H1 (cell line): ENCODE results near the gene PCGF6. TPM values are rescaled to one million over a fixed set of nuclear protein-coding genes. Genes with fewer than 3 reads are reported as not detected.
A peak's percentile ranks its signal among the peaks of the same experiment; 100 is the strongest.

ENCODE experiments used
- CTCF ChIA-PET: fragments of 300-600 bp; sonication (Branson Sonifier 250); formaldehyde crosslinking; loops from one replicate; lab custom pipeline; 2021; ENCODE audit not compliant: partially characterized antibody; lab: Charles Lee
- POLR2A ChIA-PET: fragments of 300-600 bp; sonication (Branson Sonifier 250); formaldehyde crosslinking; loops from one replicate; lab custom pipeline; 2021; ENCODE audit warnings: inconsistent platforms; ENCODE audit not compliant: partially characterized antibody; lab: Charles Lee
- DNase-seq, 2 experiments: peaks; one replicate each; pipeline versions ENCODE4 v3.0.0 to v3.0.0-alpha.2; 2010 to 2022; ENCODE audit warnings: low spot score in 2 of 2, low read depth in 1 of 2, mixed read lengths in 1 of 2
- FAIRE-seq: peaks from 2 replicates; lab custom pipeline; 2011; peaks lifted over from hg19 to GRCh38; lab: Jason Lieb, UNC
- H2AFZ ChIP-seq: 2 replicates; pipeline ENCODE4 v1.8.1; 2012; ENCODE audit warnings: low read length, inconsistent platforms
- H2AK5ac ChIP-seq: 2 replicates; pipeline ENCODE4 v1.6.1; 2013; ENCODE audit warnings: low read depth, low read length
- H2BK120ac ChIP-seq: replicated peaks from 2 replicates; pipeline ENCODE3; 2013; ENCODE audit warnings: low read depth, low read length, inconsistent platforms
- H2BK12ac ChIP-seq: 2 replicates; pipeline ENCODE4 v1.6.1; 2013; ENCODE audit warnings: low read depth, low read length
- H2BK15ac ChIP-seq: 2 replicates; pipeline ENCODE4 v1.6.1; 2013; ENCODE audit warnings: low read length
- H2BK20ac ChIP-seq: 2 replicates; pipeline ENCODE4 v1.6.1; 2013; ENCODE audit warnings: low read length
- H2BK5ac ChIP-seq: 2 replicates; pipeline ENCODE4 v1.6.1; 2013; ENCODE audit warnings: low read depth, low read length
- H3K14ac ChIP-seq: 2 replicates; pipeline ENCODE4 v1.6.1; 2013; ENCODE audit warnings: inconsistent platforms; ENCODE audit not compliant: insufficient read length
- H3K18ac ChIP-seq: 2 replicates; pipeline ENCODE4 v1.6.1; 2013; ENCODE audit warnings: low read length; ENCODE audit errors: extremely low read depth
- H3K23ac ChIP-seq: 2 replicates; pipeline ENCODE4 v1.6.1; 2013; ENCODE audit warnings: inconsistent platforms; ENCODE audit not compliant: insufficient read length
- H3K23me2 ChIP-seq: 2 replicates; pipeline ENCODE4 v1.6.1; 2013; ENCODE audit warnings: low read depth, low read length
- H3K27ac ChIP-seq: 2 replicates; pipeline ENCODE4 v1.6.1; 2011; ENCODE audit warnings: low read depth, low read length, inconsistent platforms
- H3K27me3 ChIP-seq, 4 experiments: replicated peaks in 1 of 4; 1 replicate in 1 of 4; 2 replicates in 3 of 4; pipeline versions ENCODE4 v1.6.1 to v1.8.1; 2011 to 2013; ENCODE audit warnings: low read length in 3 of 4, mild to moderate bottlenecking in 3 of 4, inconsistent platforms in 2 of 4, mixed read lengths in 2 of 4, moderate library complexity in 1 of 4; ENCODE audit not compliant: control insufficient read depth in 3 of 4, insufficient read depth in 3 of 4; ENCODE audit errors: extremely low read depth in 1 of 4
- H3K36me3 ChIP-seq, 4 experiments: 2 replicates each; pipeline versions ENCODE4 v1.6.1 to v1.8.1; 2011 to 2013; ENCODE audit warnings: mild to moderate bottlenecking in 4 of 4, low read length in 3 of 4, moderate library complexity in 2 of 4, control low read depth in 1 of 4, inconsistent platforms in 1 of 4; ENCODE audit not compliant: insufficient read depth in 4 of 4, control insufficient read depth in 2 of 4
- H3K4ac ChIP-seq: replicated peaks from 2 replicates; pipeline ENCODE3; 2013; ENCODE audit warnings: low read length, low read depth, mixed read lengths, inconsistent platforms; ENCODE audit not compliant: insufficient read length
- H3K4me1 ChIP-seq, 4 experiments: replicated peaks in 1 of 4; 1 replicate in 1 of 4; 2 replicates in 3 of 4; pipeline versions ENCODE4 v1.6.1 to v1.8.1; 2011 to 2013; ENCODE audit warnings: low read length in 3 of 4, inconsistent platforms in 2 of 4, mixed read lengths in 1 of 4; ENCODE audit not compliant: insufficient read depth in 4 of 4, control insufficient read depth in 3 of 4
- H3K4me2 ChIP-seq, 2 experiments: 2 replicates each; pipeline versions ENCODE4 v1.6.1 to v1.8.1; 2011 to 2013; ENCODE audit warnings: low read depth in 2 of 2, low read length in 2 of 2, control low read depth in 1 of 2, inconsistent platforms in 1 of 2, mild to moderate bottlenecking in 1 of 2; ENCODE audit not compliant: insufficient read depth in 1 of 2
- H3K4me3 ChIP-seq, 4 experiments: fragments of 200-600, 300-600 bp in 1 of 4; sonication (generic), shearing (Covaris generic), sonication (Bioruptor Twin) in 1 of 4; 2 replicates each; pipeline versions ENCODE4 v1.5.1 to v1.8.1; 2011 to 2016; ENCODE audit warnings: low read length in 4 of 4, low read depth in 3 of 4, control low read depth in 2 of 4, inconsistent platforms in 2 of 4, mild to moderate bottlenecking in 2 of 4, mixed read lengths in 1 of 4, moderate library complexity in 1 of 4; ENCODE audit not compliant: insufficient read depth in 2 of 4; ENCODE audit errors: extremely low read depth in 1 of 4
- H3K56ac ChIP-seq: replicated peaks from 2 replicates; pipeline ENCODE3; 2013; ENCODE audit warnings: low read depth, mild to moderate bottlenecking, mixed read lengths, low read length, inconsistent platforms; ENCODE audit not compliant: insufficient read length
- H3K79me1 ChIP-seq: 2 replicates; pipeline ENCODE4 v1.6.1; 2013; ENCODE audit warnings: low read depth, low read length, control low read depth
- H3K79me2 ChIP-seq, 2 experiments: 2 replicates each; pipeline versions ENCODE4 v1.6.1 to v1.8.1; 2012 to 2013; ENCODE audit warnings: low read length in 2 of 2, mild to moderate bottlenecking in 2 of 2, inconsistent platforms in 1 of 2; ENCODE audit not compliant: insufficient read depth in 2 of 2, control insufficient read depth in 1 of 2
- H3K9ac ChIP-seq, 4 experiments: replicated peaks in 1 of 4; 1 replicate in 1 of 4; 2 replicates in 3 of 4; pipeline versions ENCODE4 v1.6.1 to v1.8.1; 2011 to 2013; ENCODE audit warnings: low read depth in 3 of 4, low read length in 3 of 4, control low read depth in 2 of 4, mild to moderate bottlenecking in 2 of 4, moderate library complexity in 2 of 4, inconsistent platforms in 1 of 4; ENCODE audit errors: extremely low read depth in 1 of 4
- H3K9me3 ChIP-seq, 2 experiments: 2 replicates each; pipeline versions ENCODE4 v1.6.1 to v1.8.1; 2012 to 2013; ENCODE audit warnings: mild to moderate bottlenecking in 2 of 2, moderate library complexity in 2 of 2, control low read depth in 1 of 2, inconsistent platforms in 1 of 2, low read depth in 1 of 2, low read length in 1 of 2, mixed read lengths in 1 of 2; ENCODE audit not compliant: insufficient read depth in 2 of 2
- H4K20me1 ChIP-seq, 2 experiments: replicated peaks in 1 of 2; 2 replicates each; pipeline versions ENCODE3 to v1.8.1; 2011 to 2013; ENCODE audit warnings: inconsistent platforms in 2 of 2, low read length in 2 of 2, mild to moderate bottlenecking in 1 of 2; ENCODE audit not compliant: insufficient read depth in 2 of 2, control insufficient read depth in 1 of 2
- H4K5ac ChIP-seq: 2 replicates; pipeline ENCODE4 v1.6.1; 2013; ENCODE audit warnings: low read length, low read depth, mixed read lengths, inconsistent platforms; ENCODE audit not compliant: insufficient read length
- H4K8ac ChIP-seq: 2 replicates; pipeline ENCODE4 v1.8.0; 2013; ENCODE audit warnings: mild to moderate bottlenecking, moderate library complexity, low read length, inconsistent platforms; ENCODE audit not compliant: insufficient read depth; ENCODE audit errors: extremely low read depth
- H4K91ac ChIP-seq: replicated peaks from 2 replicates; pipeline ENCODE3; 2013; ENCODE audit warnings: low read length, mixed read lengths, inconsistent platforms; ENCODE audit not compliant: insufficient read length
- ASH2L ChIP-seq: fragments of 200-600, 300-600 bp; sonication (generic); IDR thresholded peaks from one replicate; pipeline ENCODE4 v1.7.1; 2017; ENCODE audit warnings: low read length
- BACH1 ChIP-seq: IDR thresholded peaks from 2 replicates; pipeline ENCODE4 v1.6.1; 2012; ENCODE audit warnings: low read length, improper control_type of control experiment
- E2F6 ChIP-seq: IDR thresholded peaks from 2 replicates; pipeline ENCODE4 v1.6.1; 2012; ENCODE audit warnings: inconsistent platforms
- GTF2F1 ChIP-seq: IDR thresholded peaks from 2 replicates; pipeline ENCODE4 v1.6.1; 2012; ENCODE audit warnings: low read depth, low read length, improper control_type of control experiment, borderline replicate concordance
- HDAC2 ChIP-seq, 2 experiments: fragments of 300-600 bp in 1 of 2; sonication (generic) in 1 of 2; IDR thresholded peaks; 2 replicates each; pipeline ENCODE4 v1.6.1; 2011 to 2012; ENCODE audit warnings: low read depth in 2 of 2, low read length in 2 of 2, mild to moderate bottlenecking in 2 of 2, moderate library complexity in 2 of 2, borderline replicate concordance in 1 of 2, inconsistent platforms in 1 of 2
- MAX ChIP-seq: IDR thresholded peaks from 2 replicates; pipeline ENCODE4 v1.6.1; 2012; ENCODE audit warnings: inconsistent platforms
- POU5F1 ChIP-seq: IDR thresholded peaks from 2 replicates; pipeline ENCODE4 v1.6.1; 2011; ENCODE audit warnings: low read depth, mild to moderate bottlenecking, low read length, moderate library complexity
- SAP30 ChIP-seq: fragments of 300-600 bp; sonication (generic); IDR thresholded peaks from 2 replicates; pipeline ENCODE4 v1.7.1; 2012; ENCODE audit warnings: low read length, moderate library complexity, mild to moderate bottlenecking, inconsistent platforms; ENCODE audit not compliant: insufficient read depth, insufficient replicate concordance
- SIN3A ChIP-seq, 2 experiments: IDR thresholded peaks in 1 of 2; conservative IDR thresholded peaks in 1 of 2; 2 replicates each; pipeline ENCODE4 v1.6.1; 2011 to 2012; ENCODE audit warnings: low read length in 2 of 2, improper control_type of control experiment in 1 of 2, low read depth in 1 of 2, mild to moderate bottlenecking in 1 of 2
- SIX5 ChIP-seq: IDR thresholded peaks from 2 replicates; pipeline ENCODE4 v1.6.1; 2011; ENCODE audit warnings: mild to moderate bottlenecking, low read depth, low read length
- SUZ12 ChIP-seq: fragments of 200-600 bp; sonication (generic); IDR thresholded peaks from 2 replicates; pipeline ENCODE4 v1.6.1; 2012; ENCODE audit warnings: mild to moderate bottlenecking, inconsistent platforms, low read length, moderate library complexity, mixed read lengths
- TCF12 ChIP-seq: IDR thresholded peaks from 2 replicates; pipeline ENCODE4 v1.6.1; 2011; ENCODE audit warnings: low read depth, mild to moderate bottlenecking, low read length
- WGBS, 2 experiments: shearing (Covaris generic) in 1 of 2; methylation state at CpG; one replicate each; pipeline versions ENCODE4 v1.1.6 to v1.1.7; 2013 to 2015; ENCODE audit warnings: low lambda C conversion rate in 2 of 2, mixed read lengths in 2 of 2, inconsistent platforms in 1 of 2, low coverage in 1 of 2, missing lambda C conversion rate in 1 of 2; ENCODE audit not compliant: insufficient replicate concordance in 2 of 2, insufficient coverage in 1 of 2, insufficient read length in 1 of 2; ENCODE audit errors: extremely low coverage in 1 of 2, missing lambda C conversion rate in 1 of 2; 5-methylcytosine and 5-hydroxymethylcytosine counted together
- polyA plus RNA-seq, 7 experiments: library from polyadenylated mRNA; depleted of rRNA in 3 of 7; stranded (reverse) in 5 of 7; unstranded in 2 of 7; fragments of >200 nt in 5 of 7; fragments of 200-250 nt in 2 of 7; gene quantifications; 1 replicate in 5 of 7; 2 replicates in 1 of 7; 4 replicates in 1 of 7; pipeline versions ENCODE4 v1.2.1 to v1.2.3, GENCODE V29; 2011 to 2013; ENCODE audit warnings: missing spikeins in 2 of 7, mixed read lengths in 2 of 7
- total RNA-seq: library from RNA; stranded (reverse); fragmentation: NEBNext Ultra II Directional; extraction: Animal tissue kit (Norgen Biotek cat#: 25700); gene quantifications from 2 replicates; pipeline ENCODE4 v1.2.1, GENCODE V29; 2021

The PCGF6 gene
- total and polyA plus RNA-seq, 2 of the 8 experiments (the other 6 are each of a cell fraction or from before 2014, with no cell fraction given), result 6.9 to 18.6 TPM

- CTCF ChIA-PET, result interaction anchor here (0.6 to 2.7 kb wide), 6 partner anchors 9 to 1460 kb away, joined by 3 to 5 read pairs (median 4); no protein-coding TSS in a partner anchor
- peak overlapping the region in 2 of 4 experiments; percentile 62 to 66; a peak in 3 of 8 replicates for H3K4me3 ChIP-seq
- no peaks in the 10 kb centered on the region for H3K79me2 ChIP-seq
- H2BK120ac ChIP-seq, result no peak overlapping the region
- TF ChIP-seq ASH2L (no peak), GTF2F1 (no peak), E2F6 (0 out of 2 replicates have a peak, but pooled peaks have one; percentile 11), TCF12 (0 out of 2 replicates have a peak, but pooled peaks have one; percentile 26), SIN3A (conservative IDR thresholded peaks at IDR 0.05 in 1 of 2, IDR thresholded peaks at IDR 0.05 in 1 of 2; ENCODE audit: low read depth in 1 of 2, low read length in 2 of 2) (peak; percentile 97 to 98), BACH1 (no peak), SIX5 (no peak), POU5F1 (no peak), MAX (peak; percentile 85), SAP30 (peak; percentile 94), SUZ12 (no peak; the same call in 1 of the 2 replicates), HDAC2 (IDR thresholded peaks at IDR 0.05; ENCODE audit: borderline replicate concordance in 1 of 2, low read depth in 2 of 2, low read length in 2 of 2) (peak in 1 of 2 experiments; percentile 83; a peak in 1 of 4 replicates)
- no peaks in the 10 kb centered on the region for H3K9me3 ChIP-seq
- H2AFZ ChIP-seq, result no peak overlapping the region
- no peak overlapping the region for H2BK15ac ChIP-seq
- no peak overlapping the region for H4K8ac ChIP-seq
- H3K56ac ChIP-seq, result no peak overlapping the region
- FAIRE-seq, result peak; percentile 63
- no peak overlapping the region for H4K91ac ChIP-seq
- no peak overlapping the region for H3K23ac ChIP-seq
- 22% methylated on average over 11 of the region's 11 CpGs; no CpG with 5 or more reads in 1 of the 2 experiments for WGBS, 2 experiments
- H2BK5ac ChIP-seq, result no peak overlapping the region
- peaks cover 10 to 19% (median 15%) of the 10 kb centered on the region in 4 experiments for H3K4me1 ChIP-seq
- H4K5ac ChIP-seq, result no peak overlapping the region
- no peak overlapping the region for H3K4ac ChIP-seq
- H2BK20ac ChIP-seq, result no peak overlapping the region
- H3K18ac ChIP-seq, result no peak overlapping the region
- no peak overlapping the region for H2BK12ac ChIP-seq
- no peak overlapping the region for H3K14ac ChIP-seq
- peak overlapping the region; percentile 85 to 88 for H3K4me2 ChIP-seq
- DNase-seq, result peak in 1 of 2 experiments; percentile 85
- H3K9ac ChIP-seq, result no peak overlapping the region
- no peaks in the 10 kb centered on the region for H3K79me1 ChIP-seq
- H2AK5ac ChIP-seq, result no peak overlapping the region
- H3K27ac ChIP-seq, result no peak overlapping the region
- H3K23me2 ChIP-seq, result peaks cover 16% of the 10 kb centered on the region
- POLR2A ChIA-PET, result interaction anchor here (0.6 to 1.2 kb wide), 5 partner anchors 28 to 67 kb away, joined by 3 read pairs; no protein-coding TSS in a partner anchor
- H3K36me3 ChIP-seq, result no peaks in the 10 kb centered on the region
- peaks cover 3 to 12% of the 10 kb centered on the region in 2 experiments for H4K20me1 ChIP-seq
- peaks cover 17 to 40% (median 37%) of the 10 kb centered on the region in 4 experiments for H3K27me3 ChIP-seq
These were observed 72.1 kb downstream of the PCGF6 start for GRCh38 chr10:103278862-103279298.
